ENCODE measurements around the gene H6PD.

The H6PD gene

GRCh38 chr1:9317072-9317471 lies 82.5 kb downstream of the H6PD start:
- TF ChIP-seq CTCF (IDR thresholded peaks at IDR 0.05; ENCODE audit: insufficient read depth, low read length) (no peak), POLR2AphosphoS5 (IDR thresholded peaks at IDR 0.05; ENCODE audit: low read depth) (no peak), SPI1 (IDR thresholded peaks at IDR 0.05; ENCODE audit: borderline replicate concordance, low read depth) (no peak), GABPA (IDR thresholded peaks at IDR 0.05; ENCODE audit: low read depth) (no peak)
- TF ChIP-seq, protein P1, sequence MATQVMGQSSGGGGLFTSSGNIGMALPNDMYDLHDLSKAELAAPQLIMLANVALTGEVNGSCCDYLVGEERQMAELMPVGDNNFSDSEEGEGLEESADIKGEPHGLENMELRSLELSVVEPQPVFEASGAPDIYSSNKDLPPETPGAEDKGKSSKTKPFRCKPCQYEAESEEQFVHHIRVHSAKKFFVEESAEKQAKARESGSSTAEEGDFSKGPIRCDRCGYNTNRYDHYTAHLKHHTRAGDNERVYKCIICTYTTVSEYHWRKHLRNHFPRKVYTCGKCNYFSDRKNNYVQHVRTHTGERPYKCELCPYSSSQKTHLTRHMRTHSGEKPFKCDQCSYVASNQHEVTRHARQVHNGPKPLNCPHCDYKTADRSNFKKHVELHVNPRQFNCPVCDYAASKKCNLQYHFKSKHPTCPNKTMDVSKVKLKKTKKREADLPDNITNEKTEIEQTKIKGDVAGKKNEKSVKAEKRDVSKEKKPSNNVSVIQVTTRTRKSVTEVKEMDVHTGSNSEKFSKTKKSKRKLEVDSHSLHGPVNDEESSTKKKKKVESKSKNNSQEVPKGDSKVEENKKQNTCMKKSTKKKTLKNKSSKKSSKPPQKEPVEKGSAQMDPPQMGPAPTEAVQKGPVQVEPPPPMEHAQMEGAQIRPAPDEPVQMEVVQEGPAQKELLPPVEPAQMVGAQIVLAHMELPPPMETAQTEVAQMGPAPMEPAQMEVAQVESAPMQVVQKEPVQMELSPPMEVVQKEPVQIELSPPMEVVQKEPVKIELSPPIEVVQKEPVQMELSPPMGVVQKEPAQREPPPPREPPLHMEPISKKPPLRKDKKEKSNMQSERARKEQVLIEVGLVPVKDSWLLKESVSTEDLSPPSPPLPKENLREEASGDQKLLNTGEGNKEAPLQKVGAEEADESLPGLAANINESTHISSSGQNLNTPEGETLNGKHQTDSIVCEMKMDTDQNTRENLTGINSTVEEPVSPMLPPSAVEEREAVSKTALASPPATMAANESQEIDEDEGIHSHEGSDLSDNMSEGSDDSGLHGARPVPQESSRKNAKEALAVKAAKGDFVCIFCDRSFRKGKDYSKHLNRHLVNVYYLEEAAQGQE (IDR thresholded peaks at IDR 0.05; ENCODE audit: insufficient replicate concordance, low read depth), result no peak
- DNase-seq (ENCODE audit: low read depth in 1 of 2, low spot score in 1 of 2), result no peak
- Histone ChIP-seq H3K27ac (replicated peaks) (no peak overlapping the region), H3K4me3 (replicated peaks; ENCODE audit: insufficient read depth, low read length) (no peak overlapping the region), H3K27me3 (ENCODE audit: insufficient read depth, poor library complexity, severe bottlenecking) (peaks cover 20% of the 10 kb centered on the region)

GRCh38 chr1:9317591-9318417 lies 83.2 kb downstream of the H6PD start:
- Histone ChIP-seq H3K27me3 (ENCODE audit: insufficient read depth, poor library complexity, severe bottlenecking) (peaks cover 22% of the 10 kb centered on the region), H3K4me3 (replicated peaks; ENCODE audit: insufficient read depth, low read length) (no peak overlapping the region), H3K27ac (replicated peaks) (no peak overlapping the region)
- TF ChIP-seq POLR2AphosphoS5 (IDR thresholded peaks at IDR 0.05; ENCODE audit: low read depth) (no peak), CTCF (IDR thresholded peaks at IDR 0.05; ENCODE audit: insufficient read depth, low read length) (no peak), SPI1 (IDR thresholded peaks at IDR 0.05; ENCODE audit: borderline replicate concordance, low read depth) (no peak), GABPA (IDR thresholded peaks at IDR 0.05; ENCODE audit: low read depth) (no peak)
- TF ChIP-seq, protein P1 (IDR thresholded peaks at IDR 0.05; ENCODE audit: insufficient replicate concordance, low read depth), result no peak
- no peak for DNase-seq (ENCODE audit: low read depth in 1 of 2, low spot score in 1 of 2)

GRCh38 chr1:9319208-9319788 lies 84.7 kb downstream of the H6PD start:
- Histone ChIP-seq H3K27me3 (ENCODE audit: insufficient read depth, poor library complexity, severe bottlenecking) (peaks cover 22% of the 10 kb centered on the region), H3K27ac (replicated peaks) (no peak overlapping the region), H3K4me3 (replicated peaks; ENCODE audit: insufficient read depth, low read length) (no peak overlapping the region)
- TF ChIP-seq GABPA (IDR thresholded peaks at IDR 0.05; ENCODE audit: low read depth), result no peak
- DNase-seq (ENCODE audit: low read depth in 1 of 2, low spot score in 1 of 2), result no peak

GRCh38 chr1:9319789-9320519 lies 85.4 kb downstream of the H6PD start:
- TF ChIP-seq, protein P1 (IDR thresholded peaks at IDR 0.05; ENCODE audit: insufficient replicate concordance, low read depth), result no peak
- TF ChIP-seq POLR2AphosphoS5 (IDR thresholded peaks at IDR 0.05; ENCODE audit: low read depth), result no peak
- no peak for TF ChIP-seq GABPA (IDR thresholded peaks at IDR 0.05; ENCODE audit: low read depth)
- TF ChIP-seq SPI1 (IDR thresholded peaks at IDR 0.05; ENCODE audit: borderline replicate concordance, low read depth), result no peak
- no peak for TF ChIP-seq CTCF (IDR thresholded peaks at IDR 0.05; ENCODE audit: insufficient read depth, low read length)
- no peak overlapping the region for H3K27ac ChIP-seq (replicated peaks)
- DNase-seq (ENCODE audit: low read depth in 1 of 2, low spot score in 1 of 2), result no peak
- peaks cover 22% of the 10 kb centered on the region for H3K27me3 ChIP-seq (ENCODE audit: insufficient read depth, poor library complexity, severe bottlenecking)
- H3K4me3 ChIP-seq (replicated peaks; ENCODE audit: insufficient read depth, low read length), result no peak overlapping the region
